H9 (cell line): ENCODE data around the gene ATN1. TPM values are rescaled to one million over a fixed set of nuclear protein-coding genes. Genes with fewer than 3 reads are reported as not detected.

Experiments used
- DNase-seq: peaks from one replicate; pipeline ENCODE4 v3.0.0-alpha.2; 2017
- H2AFZ ChIP-seq: one replicate; pipeline ENCODE4 v1.6.1; 2013; ENCODE audit warnings: mild to moderate bottlenecking, low read length, control low read depth, moderate library complexity
- H2AK5ac ChIP-seq: 2 replicates; pipeline ENCODE4 v1.6.1; 2013; ENCODE audit warnings: low read length, control low read depth, mixed read lengths; ENCODE audit not compliant: insufficient read length
- H2BK120ac ChIP-seq: one replicate; pipeline ENCODE4 v1.6.1; 2013; ENCODE audit warnings: low read depth, mild to moderate bottlenecking, low read length, control low read depth, inconsistent platforms; ENCODE audit not compliant: poor library complexity, severe bottlenecking
- H2BK12ac ChIP-seq: 2 replicates; pipeline ENCODE4 v1.6.1; 2013; ENCODE audit warnings: low read length, control low read depth, mixed read lengths, low read depth; ENCODE audit not compliant: insufficient read length
- H2BK15ac ChIP-seq: 2 replicates; pipeline ENCODE4 v1.6.1; 2013; ENCODE audit warnings: low read depth, low read length, control low read depth
- H2BK20ac ChIP-seq: one replicate; pipeline ENCODE4 v1.6.1; 2013; ENCODE audit warnings: low read depth, mild to moderate bottlenecking, low read length, control low read depth, inconsistent platforms; ENCODE audit not compliant: poor library complexity, severe bottlenecking
- H2BK5ac ChIP-seq: 2 replicates; pipeline ENCODE4 v1.6.1; 2013; ENCODE audit warnings: low read length, control low read depth, mixed read lengths; ENCODE audit not compliant: insufficient read length
- H3K14ac ChIP-seq: 2 replicates; pipeline ENCODE4 v1.6.1; 2013; ENCODE audit warnings: low read length, control low read depth; ENCODE audit not compliant: insufficient read depth
- H3K18ac ChIP-seq: 2 replicates; pipeline ENCODE4 v1.6.1; 2013; ENCODE audit warnings: low read depth, mild to moderate bottlenecking, mixed read lengths, low read length, control low read depth; ENCODE audit not compliant: insufficient read length
- H3K23ac ChIP-seq: 2 replicates; pipeline ENCODE4 v1.6.1; 2013; ENCODE audit warnings: low read length, control low read depth, mixed read lengths, low read depth; ENCODE audit not compliant: insufficient read length
- H3K23me2 ChIP-seq: 2 replicates; pipeline ENCODE4 v1.6.1; 2013; ENCODE audit warnings: low read depth, mild to moderate bottlenecking, mixed read lengths, low read length, control low read depth; ENCODE audit not compliant: insufficient read length, poor library complexity, severe bottlenecking
- H3K27ac ChIP-seq: 2 replicates; pipeline ENCODE4 v1.5.1; 2013; ENCODE audit warnings: low read length, control low read depth, mixed read lengths, low read depth; ENCODE audit not compliant: insufficient read length
- H3K27me3 ChIP-seq: 2 replicates; pipeline ENCODE4 v1.6.1; 2013; ENCODE audit warnings: low read length, control low read depth, inconsistent platforms; ENCODE audit not compliant: insufficient read depth
- H3K4ac ChIP-seq: 2 replicates; pipeline ENCODE4 v1.6.1; 2013; ENCODE audit warnings: low read depth, mild to moderate bottlenecking, control low read depth, inconsistent platforms, low read length, moderate library complexity
- H3K4me1 ChIP-seq: 2 replicates; pipeline ENCODE4 v1.6.1; 2013; ENCODE audit warnings: low read length, control low read depth, inconsistent platforms; ENCODE audit not compliant: insufficient read depth
- H3K4me2 ChIP-seq: 2 replicates; pipeline ENCODE4 v1.6.1; 2013; ENCODE audit warnings: low read length, control low read depth, mixed read lengths; ENCODE audit not compliant: insufficient read length, insufficient read depth
- H3K56ac ChIP-seq: 2 replicates; pipeline ENCODE4 v1.6.1; 2013; ENCODE audit warnings: low read depth, mild to moderate bottlenecking, mixed read lengths, low read length, control low read depth; ENCODE audit not compliant: insufficient read length
- H3K79me1 ChIP-seq: 2 replicates; pipeline ENCODE4 v1.6.1; 2013; ENCODE audit warnings: low read depth, mild to moderate bottlenecking, moderate library complexity, low read length, control low read depth, inconsistent platforms; ENCODE audit not compliant: insufficient read depth, poor library complexity, severe bottlenecking
- H3K79me2 ChIP-seq: 2 replicates; pipeline ENCODE4 v1.6.1; 2013; ENCODE audit warnings: low read length, control low read depth, inconsistent platforms; ENCODE audit not compliant: insufficient read depth
- H3K9ac ChIP-seq: 2 replicates; pipeline ENCODE4 v1.6.1; 2013; ENCODE audit warnings: low read length, control low read depth, mixed read lengths; ENCODE audit not compliant: insufficient read length; ENCODE audit errors: extremely low read depth
- H3K9me3 ChIP-seq: one replicate; pipeline ENCODE4 v1.6.1; 2013; ENCODE audit warnings: low read depth, low read length, inconsistent platforms; ENCODE audit not compliant: control insufficient read depth
- H3T11ph ChIP-seq: one replicate; pipeline ENCODE4 v1.6.1; 2013; ENCODE audit warnings: mild to moderate bottlenecking, low read length, control low read depth, inconsistent platforms
- H4K20me1 ChIP-seq: one replicate; pipeline ENCODE4 v1.6.1; 2013; ENCODE audit not compliant: control insufficient read depth, insufficient read length, insufficient read depth
- H4K5ac ChIP-seq: 2 replicates; pipeline ENCODE4 v1.6.1; 2013; ENCODE audit warnings: low read depth, mild to moderate bottlenecking, mixed read lengths, low read length, control low read depth; ENCODE audit not compliant: insufficient read length
- H4K8ac ChIP-seq: replicated peaks from 2 replicates; pipeline ENCODE4 v1.6.1; 2013; ENCODE audit warnings: low read length, control low read depth, mixed read lengths, low read depth; ENCODE audit not compliant: insufficient read length
- H4K91ac ChIP-seq: 2 replicates; pipeline ENCODE4 v1.6.1; 2013; ENCODE audit warnings: low read depth, mild to moderate bottlenecking, moderate library complexity, mixed read lengths, low read length, control low read depth; ENCODE audit not compliant: insufficient read length
- H3K27ac Mint-ChIP-seq, 3 experiments: 2 replicates in 2 of 3; 3 replicates in 1 of 3; pipeline ENCODE4 v1.8.0; 2020 to 2021; ENCODE audit warnings: mixed read lengths in 3 of 3, mild to moderate bottlenecking in 1 of 3, moderate library complexity in 1 of 3
- H3K27me3 Mint-ChIP-seq: 2 replicates; pipeline ENCODE4 v1.8.0; 2021; ENCODE audit warnings: low read depth, mild to moderate bottlenecking, moderate library complexity, mixed read lengths
- H3K36me3 Mint-ChIP-seq, 3 experiments: 2 replicates in 2 of 3; 3 replicates in 1 of 3; pipeline ENCODE4 v1.8.0; 2020 to 2021; ENCODE audit warnings: low read depth in 3 of 3, mixed read lengths in 3 of 3; ENCODE audit not compliant: insufficient read depth in 1 of 3
- H3K4me1 Mint-ChIP-seq, 2 experiments: 2 replicates each; pipeline ENCODE4 v1.8.0; 2020; ENCODE audit warnings: mixed read lengths in 2 of 2
- H3K4me3 Mint-ChIP-seq, 2 experiments: 2 replicates in 1 of 2; 3 replicates in 1 of 2; pipeline ENCODE4 v1.8.0; 2020 to 2021; ENCODE audit warnings: mild to moderate bottlenecking in 2 of 2, mixed read lengths in 2 of 2, moderate library complexity in 1 of 2
- H3K9me3 Mint-ChIP-seq, 2 experiments: 2 replicates in 1 of 2; 3 replicates in 1 of 2; pipeline ENCODE4 v1.8.0; 2020; ENCODE audit warnings: mild to moderate bottlenecking in 2 of 2, mixed read lengths in 2 of 2, moderate library complexity in 1 of 2
- WGBS: extraction: QIAGEN DNeasy Blood & Tissue Kit; methylation state at CpG from one replicate; pipeline ENCODE4 v1.1.7; 2013; ENCODE audit warnings: missing lambda C conversion rate, low lambda C conversion rate, mixed read lengths; ENCODE audit not compliant: insufficient read length; ENCODE audit errors: extremely low coverage; 5-methylcytosine and 5-hydroxymethylcytosine counted together
- total RNA-seq: library from RNA; stranded (reverse); gene quantifications from 2 replicates; pipeline ENCODE4 v1.2.1, GENCODE V29; 2021
- TF ChIP-seq, protein P1 (sequence below): fragments of 200-600 bp; sonication (generic); conservative IDR thresholded peaks from 3 replicates; pipeline ENCODE4 v1.8.0; 2021; ENCODE audit warnings: antibody characterized with exemption, mild to moderate bottlenecking

Gene ATN1
- total RNA-seq, 1 experiment from 2014 or later, result 103 TPM

DNA sequence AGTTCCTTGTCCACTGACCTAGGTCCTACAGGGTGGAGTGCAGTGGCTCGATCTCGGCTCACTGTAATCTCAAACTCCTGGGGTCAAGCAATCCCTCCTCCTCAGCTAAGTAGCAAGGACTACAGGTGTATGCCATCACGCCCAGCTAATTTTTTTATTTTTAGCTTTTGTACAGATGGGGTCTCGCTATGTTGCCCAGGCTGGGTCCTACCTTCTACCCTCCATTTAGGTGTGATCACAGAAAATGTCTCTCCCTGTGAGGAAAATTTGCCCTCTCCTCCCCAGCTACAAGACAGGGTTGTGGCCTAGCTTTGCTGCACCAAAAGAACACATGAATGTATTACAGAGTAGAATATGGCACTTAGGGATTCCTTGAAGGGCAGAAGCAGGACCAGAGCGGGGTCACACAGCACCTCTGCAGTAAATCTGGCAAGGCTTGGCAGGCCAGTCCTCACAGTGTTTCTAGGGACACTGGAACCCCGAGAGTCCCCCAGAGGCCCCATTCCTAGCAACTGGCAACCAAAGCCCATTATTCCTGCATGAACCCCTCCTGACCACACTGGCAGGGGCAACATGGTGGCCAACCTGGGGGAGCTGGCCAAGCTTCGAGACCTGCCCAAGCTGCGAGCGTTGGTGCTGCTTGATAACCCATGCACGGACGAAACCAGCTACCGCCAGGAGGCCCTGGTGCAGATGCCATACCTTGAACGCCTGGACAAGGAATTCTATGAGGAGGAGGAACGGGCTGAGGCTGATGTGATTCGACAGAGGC is 15.4 kb upstream of the ATN1 start:
- Histone ChIP-seq H2AK5ac (no peak overlapping the region), H2BK15ac (no peak overlapping the region), H3K4me1 (no peaks in the 10 kb centered on the region; the same call in 1 of the 2 replicates), H3K4ac (no peak overlapping the region), H3K27ac (no peak overlapping the region), H4K91ac (no peak overlapping the region), H2BK5ac (no peak overlapping the region), H4K5ac (no peak overlapping the region), H4K20me1 (no peaks in the 10 kb centered on the region), H3K9me3 (no peaks in the 10 kb centered on the region), H2BK12ac (no peak overlapping the region), H3K18ac (no peak overlapping the region), H3K79me2 (no peaks in the 10 kb centered on the region), H3K14ac (no peak overlapping the region), H3K27me3 (no peaks in the 10 kb centered on the region; the same call in 1 of the 2 replicates), H3K23ac (no peak overlapping the region), H3K79me1 (peaks cover 6% of the 10 kb centered on the region), H2BK20ac (no peak overlapping the region), H3K9ac (no peak overlapping the region), H3K23me2 (peaks cover 16% of the 10 kb centered on the region), H4K8ac (no peak overlapping the region), H2BK120ac (no peak overlapping the region), H3T11ph (no peak overlapping the region), H3K4me2 (no peak overlapping the region), H2AFZ (no peak overlapping the region), H3K56ac (no peak overlapping the region)
- peaks cover 24% of the 10 kb centered on the region for H3K27me3 Mint-ChIP-seq
- DNase-seq, result no peak
- peaks cover 22 to 40% of the 10 kb centered on the region in 2 experiments for H3K4me1 Mint-ChIP-seq
- H3K36me3 Mint-ChIP-seq, result peaks cover 7 to 18% (median 17%) of the 10 kb centered on the region in 3 experiments
- no peaks in the 10 kb centered on the region for H3K9me3 Mint-ChIP-seq
- H3K27ac Mint-ChIP-seq, result no peak overlapping the region
- H3K4me3 Mint-ChIP-seq, result 0 out of 5 replicates have a peak overlapping the region, but pooled peaks of 1 of the 2 experiments have one; percentile 62
- TF ChIP-seq, protein P1, sequence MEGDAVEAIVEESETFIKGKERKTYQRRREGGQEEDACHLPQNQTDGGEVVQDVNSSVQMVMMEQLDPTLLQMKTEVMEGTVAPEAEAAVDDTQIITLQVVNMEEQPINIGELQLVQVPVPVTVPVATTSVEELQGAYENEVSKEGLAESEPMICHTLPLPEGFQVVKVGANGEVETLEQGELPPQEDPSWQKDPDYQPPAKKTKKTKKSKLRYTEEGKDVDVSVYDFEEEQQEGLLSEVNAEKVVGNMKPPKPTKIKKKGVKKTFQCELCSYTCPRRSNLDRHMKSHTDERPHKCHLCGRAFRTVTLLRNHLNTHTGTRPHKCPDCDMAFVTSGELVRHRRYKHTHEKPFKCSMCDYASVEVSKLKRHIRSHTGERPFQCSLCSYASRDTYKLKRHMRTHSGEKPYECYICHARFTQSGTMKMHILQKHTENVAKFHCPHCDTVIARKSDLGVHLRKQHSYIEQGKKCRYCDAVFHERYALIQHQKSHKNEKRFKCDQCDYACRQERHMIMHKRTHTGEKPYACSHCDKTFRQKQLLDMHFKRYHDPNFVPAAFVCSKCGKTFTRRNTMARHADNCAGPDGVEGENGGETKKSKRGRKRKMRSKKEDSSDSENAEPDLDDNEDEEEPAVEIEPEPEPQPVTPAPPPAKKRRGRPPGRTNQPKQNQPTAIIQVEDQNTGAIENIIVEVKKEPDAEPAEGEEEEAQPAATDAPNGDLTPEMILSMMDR, result no peak
- WGBS, result no CpG with 5 or more reads among the region's 15 CpGs
